CD14-positive monocyte (primary cell): ENCODE measurements around the gene AGPAT2. TPM values are rescaled to one million over a fixed set of nuclear protein-coding genes. Genes with fewer than 3 reads are reported as not detected.
A peak's percentile ranks its signal among the peaks of the same experiment; 100 is the strongest.

ENCODE experiments used
- DNase-seq, 3 donors: peaks; one replicate each; pipeline ENCODE4 v3.0.0-alpha.2; 2011 to 2022
- H2AFZ ChIP-seq: 2 replicates; pipeline ENCODE4 v1.6.0; 2012; ENCODE audit warnings: mild to moderate bottlenecking, low read depth, low read length, inconsistent platforms; ENCODE audit not compliant: insufficient read depth, poor library complexity, severe bottlenecking
- H3K27ac ChIP-seq, 2 donors: 1 replicate in 1 of 2; 2 replicates in 1 of 2; pipeline ENCODE4 v1.5.1; 2012 to 2013; ENCODE audit warnings: low read length in 2 of 2, control low read depth in 1 of 2, inconsistent platforms in 1 of 2, low read depth in 1 of 2, mild to moderate bottlenecking in 1 of 2
- H3K27me3 ChIP-seq, 2 donors: one replicate each; pipeline versions ENCODE4 v1.6.0 to v1.6.1; 2011 to 2013; ENCODE audit warnings: low read length in 2 of 2; ENCODE audit not compliant: control insufficient read depth in 2 of 2, insufficient read depth in 2 of 2
- H3K36me3 ChIP-seq, 2 donors: replicated peaks in 1 of 2; 1 replicate in 1 of 2; 2 replicates in 1 of 2; pipeline versions ENCODE4 v1.5.1 to v1.6.1; 2012 to 2013; ENCODE audit warnings: low read length in 2 of 2, control low read depth in 1 of 2, inconsistent platforms in 1 of 2, mild to moderate bottlenecking in 1 of 2; ENCODE audit not compliant: insufficient read depth in 2 of 2, control insufficient read depth in 1 of 2
- H3K4me1 ChIP-seq, 2 donors: 1 replicate in 1 of 2; 2 replicates in 1 of 2; pipeline versions ENCODE4 v1.5.1 to v1.6.1; 2012 to 2013; ENCODE audit warnings: low read length in 2 of 2, control low read depth in 1 of 2, inconsistent platforms in 1 of 2, mild to moderate bottlenecking in 1 of 2, moderate library complexity in 1 of 2; ENCODE audit not compliant: insufficient read depth in 2 of 2, control insufficient read depth in 1 of 2
- H3K4me2 ChIP-seq: replicated peaks from 2 replicates; pipeline ENCODE3; 2012; ENCODE audit warnings: low read length, moderate library complexity, mild to moderate bottlenecking; ENCODE audit not compliant: poor library complexity, severe bottlenecking; ENCODE audit errors: extremely low read depth
- H3K4me3 ChIP-seq, 3 experiments: fragments of 200-600 bp in 1 of 3; sonication (generic) in 1 of 3; replicated peaks in 1 of 3; 1 replicate in 2 of 3; 2 replicates in 1 of 3; pipeline ENCODE4 v1.5.1; 2011 to 2013; ENCODE audit warnings: low read length in 3 of 3, mild to moderate bottlenecking in 3 of 3, control low read depth in 2 of 3, low read depth in 2 of 3, inconsistent platforms in 1 of 3, moderate library complexity in 1 of 3
- H3K79me2 ChIP-seq: 2 replicates; pipeline ENCODE4 v1.6.0; 2012; ENCODE audit warnings: mild to moderate bottlenecking, control low read depth, inconsistent platforms, low read length, moderate library complexity; ENCODE audit not compliant: insufficient read depth
- H3K9ac ChIP-seq: 2 replicates; pipeline ENCODE4 v1.6.0; 2017; ENCODE audit warnings: low read length, mild to moderate bottlenecking; ENCODE audit not compliant: insufficient read depth, poor library complexity, severe bottlenecking
- H3K9me3 ChIP-seq, 2 donors: replicated peaks in 1 of 2; 1 replicate in 1 of 2; 2 replicates in 1 of 2; pipeline versions ENCODE4 v1.5.1 to v1.6.1; 2012 to 2013; ENCODE audit warnings: low read length in 2 of 2, control low read depth in 1 of 2; ENCODE audit not compliant: control insufficient read depth in 1 of 2, insufficient read depth in 1 of 2
- H4K20me1 ChIP-seq: 2 replicates; pipeline ENCODE4 v1.6.0; 2012; ENCODE audit warnings: mild to moderate bottlenecking, low read length, control low read depth, moderate library complexity; ENCODE audit not compliant: insufficient read depth
- H3K27ac Mint-ChIP-seq, 7 donors: one replicate each; pipeline ENCODE4 v1.8.0; 2020; ENCODE audit warnings: mild to moderate bottlenecking in 7 of 7, mixed read lengths in 7 of 7, moderate library complexity in 6 of 7, inconsistent platforms in 2 of 7
- H3K27me3 Mint-ChIP-seq, 3 donors: one replicate each; pipeline ENCODE4 v1.8.0; 2021 to 2022; ENCODE audit warnings: low read depth in 3 of 3, mild to moderate bottlenecking in 3 of 3, mixed read lengths in 3 of 3, moderate library complexity in 3 of 3, inconsistent platforms in 1 of 3
- H3K36me3 Mint-ChIP-seq, 2 donors: one replicate each; pipeline ENCODE4 v1.8.0; 2020; ENCODE audit warnings: mixed read lengths in 2 of 2, inconsistent platforms in 1 of 2, mild to moderate bottlenecking in 1 of 2
- H3K4me1 Mint-ChIP-seq: one replicate; pipeline ENCODE4 v1.8.0; 2020; ENCODE audit warnings: mild to moderate bottlenecking, mixed read lengths
- H3K4me3 Mint-ChIP-seq, 2 donors: one replicate each; pipeline ENCODE4 v1.8.0; 2020; ENCODE audit warnings: mild to moderate bottlenecking in 2 of 2, mixed read lengths in 2 of 2, moderate library complexity in 1 of 2
- H3K9me3 Mint-ChIP-seq, 7 donors: one replicate each; pipeline ENCODE4 v1.8.0; 2020 to 2022; ENCODE audit warnings: mixed read lengths in 7 of 7, mild to moderate bottlenecking in 6 of 7, moderate library complexity in 6 of 7, inconsistent platforms in 2 of 7
- WGBS: methylation state at CpG from one replicate; pipeline ENCODE4 v1.1.5; 2013; ENCODE audit warnings: missing lambda C conversion rate; ENCODE audit not compliant: insufficient coverage; 5-methylcytosine and 5-hydroxymethylcytosine counted together
- intact Hi-C, 2 donors: fragments of 100-400 bp; cut with micrococcal nuclease; formaldehyde crosslinking; loops; one replicate each; pipeline versions ENCODE4 v1.15.0 to v1.15.1; 2023
- polyA plus RNA-seq, 3 donors: library from polyadenylated mRNA; depleted of rRNA in 1 of 3; unstranded in 2 of 3; stranded (reverse) in 1 of 3; fragments of 300-500 nt in 2 of 3; fragments of >200 nt in 1 of 3; fragmentation: Illumina TruSeq in 2 of 3; gene quantifications; 1 replicate in 2 of 3; 2 replicates in 1 of 3; pipeline ENCODE4 v1.2.3, GENCODE V29; 2012 to 2021
- TF ChIP-seq, protein P1 (sequence below): fragments of 200-600 bp; IDR thresholded peaks from one replicate; pipeline ENCODE4 v1.8.0; 2022; ENCODE audit warnings: antibody characterized with exemption, mild to moderate bottlenecking

The AGPAT2 gene
- polyA plus RNA-seq, 3 donors, result 80.1 to 139 (median 116) TPM

DNA sequence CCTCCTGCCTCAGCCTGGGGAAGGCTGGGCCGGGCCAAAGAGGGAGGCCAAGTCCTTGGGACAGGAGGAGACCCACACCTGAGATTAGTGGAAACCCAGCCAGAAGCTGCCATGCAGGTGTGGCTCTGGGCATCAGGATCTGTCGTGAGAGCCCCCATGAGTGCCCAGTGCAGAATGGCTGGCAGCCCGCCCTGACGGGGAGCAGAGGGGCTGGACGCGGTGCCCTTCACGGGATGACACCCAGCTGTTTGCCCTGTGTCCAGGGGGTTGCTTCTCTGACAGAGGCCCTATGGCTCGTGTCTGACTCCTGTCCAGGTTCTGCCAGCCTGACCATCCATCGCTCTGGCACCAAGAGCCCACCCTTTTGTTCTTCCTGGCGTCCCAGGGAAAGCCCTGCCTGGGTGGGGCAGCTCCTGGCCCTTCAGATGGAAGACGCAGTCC lies 33.7 kb upstream of the AGPAT2 start:
- peaks cover 5 to 29% (median 14%) of the 10 kb centered on the region in 3 donors for H3K27me3 Mint-ChIP-seq
- peaks cover 22% of the 10 kb centered on the region for H3K4me1 Mint-ChIP-seq
- Histone ChIP-seq H3K9me3 (no peaks in the 10 kb centered on the region), H3K79me2 (peaks cover 21% of the 10 kb centered on the region), H3K4me2 (no peak overlapping the region), H3K36me3 (peaks cover 40% of the 10 kb centered on the region in 2 donors), H3K27me3 (peaks cover 0 to 9% of the 10 kb centered on the region in 2 donors), H3K9ac (no peak overlapping the region), H4K20me1 (peaks cover 63% of the 10 kb centered on the region), H3K4me1 (peaks cover 11 to 21% of the 10 kb centered on the region in 2 donors), H3K27ac (no peak overlapping the region), H2AFZ (no peak overlapping the region), H3K4me3 (no peak overlapping the region)
- H3K9me3 Mint-ChIP-seq, result no peaks in the 10 kb centered on the region
- DNase-seq, result no peak
- TF ChIP-seq, protein P1, sequence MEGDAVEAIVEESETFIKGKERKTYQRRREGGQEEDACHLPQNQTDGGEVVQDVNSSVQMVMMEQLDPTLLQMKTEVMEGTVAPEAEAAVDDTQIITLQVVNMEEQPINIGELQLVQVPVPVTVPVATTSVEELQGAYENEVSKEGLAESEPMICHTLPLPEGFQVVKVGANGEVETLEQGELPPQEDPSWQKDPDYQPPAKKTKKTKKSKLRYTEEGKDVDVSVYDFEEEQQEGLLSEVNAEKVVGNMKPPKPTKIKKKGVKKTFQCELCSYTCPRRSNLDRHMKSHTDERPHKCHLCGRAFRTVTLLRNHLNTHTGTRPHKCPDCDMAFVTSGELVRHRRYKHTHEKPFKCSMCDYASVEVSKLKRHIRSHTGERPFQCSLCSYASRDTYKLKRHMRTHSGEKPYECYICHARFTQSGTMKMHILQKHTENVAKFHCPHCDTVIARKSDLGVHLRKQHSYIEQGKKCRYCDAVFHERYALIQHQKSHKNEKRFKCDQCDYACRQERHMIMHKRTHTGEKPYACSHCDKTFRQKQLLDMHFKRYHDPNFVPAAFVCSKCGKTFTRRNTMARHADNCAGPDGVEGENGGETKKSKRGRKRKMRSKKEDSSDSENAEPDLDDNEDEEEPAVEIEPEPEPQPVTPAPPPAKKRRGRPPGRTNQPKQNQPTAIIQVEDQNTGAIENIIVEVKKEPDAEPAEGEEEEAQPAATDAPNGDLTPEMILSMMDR, result no peak
- intact Hi-C loops, result loop anchor here in 1 of 2 donors (10.0 kb wide), 1 partner anchor 236 kb away; the partner anchor contains the start of gene SEC16A
- peak overlapping the region in 4 of 7 donors; percentile 8 to 80 (median 44) for H3K27ac Mint-ChIP-seq
- no peak overlapping the region for H3K4me3 Mint-ChIP-seq
- peaks cover 24 to 38% of the 10 kb centered on the region in 2 donors for H3K36me3 Mint-ChIP-seq
- WGBS, result 85% methylated on average over 11 of the region's 11 CpGs

DNA sequence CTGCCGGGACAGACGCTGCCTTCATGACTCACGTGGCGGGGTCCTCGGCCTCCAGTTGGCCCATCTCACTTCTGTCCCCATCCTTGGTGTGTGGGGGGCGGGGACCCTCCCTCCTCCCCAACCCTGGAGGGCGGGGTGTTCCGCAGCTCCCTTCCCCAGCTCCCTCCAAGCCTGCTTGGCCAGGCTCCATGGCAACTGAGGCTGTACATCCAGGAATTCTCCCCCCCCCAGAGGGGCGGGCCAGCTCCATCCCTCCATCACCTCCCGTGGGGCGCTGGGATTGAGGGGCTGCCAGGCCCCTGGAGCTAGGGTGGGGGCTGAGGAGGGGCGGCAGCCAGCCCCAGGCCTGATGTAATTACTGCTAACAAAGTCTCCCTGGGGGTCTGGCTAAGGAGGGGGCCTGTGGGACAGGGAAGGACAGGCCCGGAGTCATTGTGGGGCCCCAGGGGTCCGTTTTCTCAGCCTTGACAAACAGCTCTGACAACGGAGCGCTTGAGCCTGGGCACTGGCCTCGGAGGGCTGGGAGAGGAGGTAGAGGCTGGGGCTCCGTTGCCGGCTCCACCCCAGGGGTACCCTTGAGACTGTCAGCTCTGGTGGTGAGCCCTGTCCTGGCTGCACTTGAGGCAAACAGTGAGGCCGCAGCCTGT lies 33.1 kb upstream of the AGPAT2 start:
- peaks cover 58% of the 10 kb centered on the region for H4K20me1 ChIP-seq
- Mint-ChIP-seq H3K27me3 (peaks cover 7 to 35% (median 19%) of the 10 kb centered on the region in 3 donors), H3K9me3 (no peaks in the 10 kb centered on the region), H3K36me3 (peaks cover 20 to 33% of the 10 kb centered on the region in 2 donors), H3K4me1 (peaks cover 18% of the 10 kb centered on the region), H3K27ac (peak overlapping the region in 3 of 7 donors; percentile 8 to 46 (median 21)), H3K4me3 (no peak overlapping the region)
- no peak overlapping the region for H3K9ac ChIP-seq
- peaks cover 0 to 9% of the 10 kb centered on the region in 2 donors for H3K27me3 ChIP-seq
- peaks cover 15% of the 10 kb centered on the region for H3K79me2 ChIP-seq
- H3K4me2 ChIP-seq, result no peak overlapping the region
- H3K27ac ChIP-seq, result no peak overlapping the region
- no peak overlapping the region for H3K4me3 ChIP-seq
- H3K9me3 ChIP-seq, result no peaks in the 10 kb centered on the region
- H3K4me1 ChIP-seq, result peaks cover 11 to 15% of the 10 kb centered on the region in 2 donors
- WGBS, result 85% methylated on average over 9 of the region's 20 CpGs
- H2AFZ ChIP-seq, result no peak overlapping the region
- H3K36me3 ChIP-seq, result peaks cover 34% of the 10 kb centered on the region in 2 donors
- TF ChIP-seq, protein P1, result no peak
- intact Hi-C loops, result loop anchor here in 1 of 2 donors (10.0 kb wide), 1 partner anchor 236 kb away; the partner anchor contains the start of gene SEC16A
- DNase-seq, result no peak
